ENCODE measurements around the gene ENPP3.

GRCh38 chr6:131669891-131670290 is 32.8 kb downstream of the ENPP3 start:
- TF ChIP-seq CTCF (IDR thresholded peaks at IDR 0.05), result no peak
- TF ChIP-seq POLR2AphosphoS5 (IDR thresholded peaks at IDR 0.05), result no peak
